ENCODE measurements around the gene ARL6IP5.

ARL6IP5 gene

DNA sequence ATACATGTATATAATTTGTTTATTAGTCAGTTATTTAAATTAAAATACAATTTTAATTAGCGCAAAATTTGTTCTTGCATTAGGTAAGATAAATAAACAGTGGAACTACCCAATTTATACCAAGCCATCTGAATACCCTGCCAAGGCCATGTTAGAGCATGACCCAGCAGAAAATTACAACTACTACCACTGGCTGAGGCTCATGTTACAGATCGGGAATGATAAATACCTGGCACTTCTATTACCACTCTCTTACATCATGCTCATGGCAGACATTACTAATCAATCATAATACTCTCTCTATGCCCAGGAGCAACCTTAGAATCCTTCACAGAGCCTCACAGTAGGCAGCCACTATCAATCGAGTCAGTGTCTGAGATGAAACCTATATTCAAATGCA lies 58.9 kb downstream of the ARL6IP5 start:
- no peak for DNase-seq (ENCODE audit: extremely low spot score)
- TF ChIP-seq, protein P1, sequence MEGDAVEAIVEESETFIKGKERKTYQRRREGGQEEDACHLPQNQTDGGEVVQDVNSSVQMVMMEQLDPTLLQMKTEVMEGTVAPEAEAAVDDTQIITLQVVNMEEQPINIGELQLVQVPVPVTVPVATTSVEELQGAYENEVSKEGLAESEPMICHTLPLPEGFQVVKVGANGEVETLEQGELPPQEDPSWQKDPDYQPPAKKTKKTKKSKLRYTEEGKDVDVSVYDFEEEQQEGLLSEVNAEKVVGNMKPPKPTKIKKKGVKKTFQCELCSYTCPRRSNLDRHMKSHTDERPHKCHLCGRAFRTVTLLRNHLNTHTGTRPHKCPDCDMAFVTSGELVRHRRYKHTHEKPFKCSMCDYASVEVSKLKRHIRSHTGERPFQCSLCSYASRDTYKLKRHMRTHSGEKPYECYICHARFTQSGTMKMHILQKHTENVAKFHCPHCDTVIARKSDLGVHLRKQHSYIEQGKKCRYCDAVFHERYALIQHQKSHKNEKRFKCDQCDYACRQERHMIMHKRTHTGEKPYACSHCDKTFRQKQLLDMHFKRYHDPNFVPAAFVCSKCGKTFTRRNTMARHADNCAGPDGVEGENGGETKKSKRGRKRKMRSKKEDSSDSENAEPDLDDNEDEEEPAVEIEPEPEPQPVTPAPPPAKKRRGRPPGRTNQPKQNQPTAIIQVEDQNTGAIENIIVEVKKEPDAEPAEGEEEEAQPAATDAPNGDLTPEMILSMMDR (IDR thresholded peaks at IDR 0.05; ENCODE audit: control extremely low read depth, extremely low read depth, low read depth, missing control alignments) = no peak
- POLR2A ChIA-PET = no interaction called here
- CTCF ChIA-PET = interaction anchor here (2.0 to 2.4 kb wide), 4 partner anchors 15 to 163 kb away, joined by 6 to 8 read pairs (median 6); no protein-coding TSS in a partner anchor

DNA sequence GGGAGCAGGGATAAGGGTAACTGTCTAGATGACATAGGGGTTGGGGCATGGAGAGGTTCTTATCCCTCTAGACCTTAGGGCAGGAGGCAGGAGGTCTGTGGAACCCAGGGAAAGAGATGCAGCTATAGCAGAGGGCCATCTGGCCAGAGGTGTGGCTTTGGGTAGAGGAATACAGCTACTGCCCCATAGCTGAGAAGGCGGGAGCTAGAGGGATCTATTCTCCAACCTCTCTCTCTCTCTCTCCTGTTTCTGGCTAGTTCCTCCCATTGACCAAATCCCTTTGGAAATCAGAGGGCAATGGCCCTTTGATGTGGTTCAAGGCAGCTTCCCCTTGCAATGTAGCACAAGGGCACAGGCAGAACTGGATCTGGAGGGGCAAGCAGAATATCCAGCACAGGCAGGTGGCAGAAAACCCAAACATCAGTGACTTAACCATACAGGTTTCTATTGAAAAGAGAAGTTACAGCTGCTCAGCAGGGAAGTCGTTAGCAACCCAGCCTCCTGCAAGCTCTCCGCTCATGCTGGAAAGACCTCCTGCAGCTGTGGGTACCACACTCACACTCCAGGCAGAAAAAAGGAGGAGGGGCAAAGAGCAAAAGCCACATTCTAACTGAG lies 60.0 kb downstream of the ARL6IP5 start:
- TF ChIP-seq, protein P1 (IDR thresholded peaks at IDR 0.05; ENCODE audit: control extremely low read depth, extremely low read depth, low read depth, missing control alignments) = no peak
- DNase-seq (ENCODE audit: extremely low spot score) = no peak
- POLR2A ChIA-PET = no interaction called here
- CTCF ChIA-PET = interaction anchor here (1.4 to 2.6 kb wide), 7 partner anchors 10 to 162 kb away, joined by 5 to 20 read pairs (median 6); no protein-coding TSS in a partner anchor

DNA sequence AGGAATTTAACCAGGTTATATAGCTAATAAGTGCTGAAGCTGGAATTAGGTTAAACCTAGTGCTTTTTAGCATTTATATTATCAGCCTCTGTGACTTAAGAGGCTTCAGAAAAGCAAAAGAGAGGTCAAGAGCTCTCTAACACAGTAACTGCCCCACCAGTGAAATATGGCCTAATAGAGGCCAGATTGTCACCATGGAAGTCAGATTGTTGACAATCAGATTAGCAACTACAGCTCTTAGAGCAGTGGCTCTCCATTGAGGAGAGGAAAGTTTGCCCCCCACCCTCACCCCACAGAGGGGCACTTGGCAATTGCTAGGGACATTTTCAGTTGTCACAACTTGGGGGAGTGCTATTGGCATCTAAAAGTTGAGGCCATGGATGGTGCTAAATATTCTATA lies 61.0 kb downstream of the ARL6IP5 start:
- POLR2A ChIA-PET = no interaction called here
- TF ChIP-seq, protein P1 (IDR thresholded peaks at IDR 0.05; ENCODE audit: control extremely low read depth, extremely low read depth, low read depth, missing control alignments) = no peak

DNA sequence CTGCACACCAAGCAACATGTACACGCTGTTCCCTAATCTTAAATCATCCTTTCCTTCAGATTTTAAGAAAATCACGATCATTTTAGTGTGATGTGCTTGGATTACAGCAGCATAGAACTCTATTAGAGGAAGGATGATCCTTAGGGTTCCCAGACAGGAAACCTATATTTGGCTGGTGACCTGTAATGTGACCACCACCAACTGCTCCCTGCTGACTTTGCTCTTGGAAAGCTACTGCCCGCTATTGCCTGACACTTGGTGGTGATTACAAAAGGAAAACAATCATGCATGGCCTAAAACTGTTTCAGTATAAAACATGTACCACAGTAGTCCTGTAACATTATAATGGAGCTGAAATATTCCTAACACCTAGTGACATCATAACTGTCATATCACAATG lies 64.8 kb downstream of the ARL6IP5 start:
- CTCF ChIA-PET = interaction anchor here (1.9 to 4.1 kb wide), 2 partner anchors 9 to 12 kb away, joined by 5 to 20 read pairs; no protein-coding TSS in a partner anchor
- TF ChIP-seq, protein P1 (IDR thresholded peaks at IDR 0.05; ENCODE audit: control extremely low read depth, extremely low read depth, low read depth, missing control alignments) = no peak
- POLR2A ChIA-PET = no interaction called here

More for the DNA sequence above, 61.0 kb downstream of the ARL6IP5 start:
- CTCF ChIA-PET = interaction anchor here (1.4 to 2.6 kb wide), 7 partner anchors 9 to 161 kb away, joined by 5 to 20 read pairs (median 6); no protein-coding TSS in a partner anchor
- no peak for DNase-seq (ENCODE audit: extremely low spot score)

More for the DNA sequence above, 64.8 kb downstream of the ARL6IP5 start:
- DNase-seq (ENCODE audit: extremely low spot score) = no peak

Measured in GM10248 (cell line).